NCI-H345 (cell line): ENCODE data around the gene KRIT1.
A peak's percentile ranks its signal among the peaks of the same experiment; 100 is the strongest.
"Not testable (repeated sequence)": the region's sequence is repeated elsewhere in the genome, so short reads cannot be mapped to it uniquely, and the experiment has no call there.

Source experiments
- DNase-seq: peaks from one replicate; lab custom pipeline; 2025; lab: John Stamatoyannopoulos, UW

The KRIT1 gene

GRCh38 chr7:92245487-92246359, at the start of gene KRIT1, which contains the start of gene ANKIB1:
Gene KRIT1, minus strand, starts transcription at chr7:92245914. Its CDS starts 3,779 bp downstream, at chr7:92242135.
Gene ANKIB1, plus strand, starts transcription at chr7:92245974. Its CDS starts 49,005 bp downstream, at chr7:92294979.
- DNase-seq: peak; percentile 89

GRCh38 chr7:92295391-92295790, 49.7 kb upstream of the KRIT1 start:
- no peak for DNase-seq

- no peak for DNase-seq
Measured at GRCh38 chr7:92293896-92294590, 48.3 kb upstream of the KRIT1 start.

GRCh38 chr7:92292981-92293380, 47.3 kb upstream of the KRIT1 start:
- DNase-seq: no peak

DNA sequence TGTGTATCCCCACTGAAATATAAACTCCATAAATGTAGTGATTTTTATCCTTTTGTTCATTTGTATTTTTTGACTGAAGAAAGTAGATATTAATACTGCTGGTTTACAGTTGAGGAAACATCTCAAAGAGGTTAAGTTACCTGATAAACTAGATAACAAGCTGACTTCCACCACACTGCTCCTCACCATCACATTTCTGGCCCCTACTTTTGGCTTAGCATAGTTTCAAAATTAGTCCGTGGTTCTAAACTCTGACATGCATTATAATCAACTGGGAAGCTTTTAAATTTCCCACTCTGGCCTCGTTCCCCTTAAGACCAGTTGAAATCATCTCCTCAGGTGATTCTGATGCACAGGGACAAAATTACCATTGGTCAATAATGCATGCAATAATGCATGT, 43.6 kb upstream of the KRIT1 start:
- no peak for DNase-seq

GRCh38 chr7:92282930-92283329, 37.2 kb upstream of the KRIT1 start:
- no peak for DNase-seq

GRCh38 chr7:92282221-92282814, 36.6 kb upstream of the KRIT1 start:
- DNase-seq: no peak

GRCh38 chr7:92281031-92281430, 35.3 kb upstream of the KRIT1 start:
- no peak for DNase-seq

DNA sequence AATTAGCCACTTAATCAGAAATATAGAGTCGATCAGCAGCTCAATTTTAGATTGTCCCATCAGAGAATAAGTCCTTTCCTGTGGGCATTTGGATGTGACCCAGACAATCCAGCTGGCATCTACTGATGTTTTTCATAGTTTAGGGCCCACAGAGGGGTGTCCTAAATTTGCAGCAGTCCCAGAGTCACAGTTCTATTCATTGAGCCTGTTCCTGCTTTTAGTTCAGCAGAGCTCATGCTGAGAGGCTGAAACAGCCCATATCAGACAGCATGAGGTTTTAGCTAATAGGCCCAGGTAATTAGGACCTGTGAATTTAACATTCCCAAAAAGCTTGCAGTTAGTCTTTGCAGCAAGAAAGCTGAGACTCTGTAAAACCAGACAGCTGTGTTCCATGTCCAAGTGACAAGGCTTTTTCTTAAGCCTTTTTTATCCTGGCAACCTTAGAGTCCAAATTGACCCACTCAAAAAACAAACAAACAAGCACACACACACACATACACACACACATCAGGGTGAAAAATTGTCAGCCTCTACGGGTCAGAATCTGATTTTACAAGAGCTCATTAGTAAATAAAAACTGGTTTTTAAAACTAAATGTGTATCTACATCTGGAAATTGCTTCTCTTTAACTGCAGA, 33.8 kb upstream of the KRIT1 start:
- no peak for DNase-seq

- DNase-seq: no peak
Measured at GRCh38 chr7:92276460-92276864, 30.7 kb upstream of the KRIT1 start.

- no peak for DNase-seq
Measured at GRCh38 chr7:92275327-92275726, 29.6 kb upstream of the KRIT1 start.

DNA sequence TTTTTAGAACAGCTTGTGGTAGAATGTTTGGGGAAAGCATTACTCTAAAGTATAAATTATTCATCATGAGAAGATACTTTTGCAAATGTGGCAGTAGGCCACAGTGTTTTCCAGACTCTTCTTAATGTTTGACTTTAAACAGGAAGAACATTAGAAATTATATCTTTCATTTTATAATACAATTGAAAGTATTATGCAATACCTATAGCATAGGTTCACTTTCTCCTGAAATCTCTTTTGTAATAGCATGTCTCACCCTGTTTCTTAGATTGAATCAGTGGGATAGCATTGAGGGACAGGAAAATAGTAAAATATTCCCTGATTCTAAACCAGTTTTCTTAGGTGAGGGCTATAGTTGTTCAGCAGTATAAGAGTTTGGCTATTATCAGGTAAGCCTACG, 23.2 kb upstream of the KRIT1 start:
- DNase-seq: no peak

DNA sequence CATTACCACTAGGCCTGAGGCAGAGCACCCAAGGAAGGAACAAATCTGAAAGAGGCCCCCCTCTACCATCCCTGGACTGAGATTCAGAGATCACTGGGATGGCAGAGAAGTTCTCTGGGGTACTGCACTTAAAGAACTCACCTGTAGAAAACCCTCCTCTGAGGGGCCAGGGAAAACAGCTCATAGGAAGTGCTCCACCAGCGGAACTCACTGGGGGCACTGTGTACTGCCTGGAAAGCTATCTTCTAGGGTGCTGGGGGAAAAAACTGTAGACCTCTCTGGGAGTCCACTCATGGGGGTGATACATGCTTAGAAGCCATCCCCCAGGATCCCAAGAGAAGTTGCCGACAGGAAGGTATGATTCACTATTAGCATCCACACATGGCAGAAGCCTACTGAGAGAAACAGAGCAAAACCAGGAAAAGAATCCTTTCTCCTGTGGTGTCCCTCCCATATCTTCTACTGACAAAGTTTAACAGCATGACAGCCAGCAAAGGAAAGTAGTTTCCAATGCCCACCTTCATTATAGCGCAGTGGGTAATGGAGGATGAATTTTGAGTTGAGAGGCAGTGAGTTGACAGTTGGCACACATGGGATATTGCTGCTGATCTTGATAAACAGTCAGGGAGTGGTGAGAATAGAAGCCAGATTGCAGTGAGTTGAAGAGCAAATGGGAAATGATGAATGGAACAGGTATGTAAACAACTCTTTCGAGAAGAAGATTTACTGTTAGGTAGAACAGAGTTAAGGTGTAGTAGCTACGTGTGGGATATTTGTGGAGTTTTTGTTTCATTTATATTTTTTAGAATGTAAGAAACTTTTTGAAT, 20.9 kb upstream of the KRIT1 start:
- DNase-seq: no peak

DNA sequence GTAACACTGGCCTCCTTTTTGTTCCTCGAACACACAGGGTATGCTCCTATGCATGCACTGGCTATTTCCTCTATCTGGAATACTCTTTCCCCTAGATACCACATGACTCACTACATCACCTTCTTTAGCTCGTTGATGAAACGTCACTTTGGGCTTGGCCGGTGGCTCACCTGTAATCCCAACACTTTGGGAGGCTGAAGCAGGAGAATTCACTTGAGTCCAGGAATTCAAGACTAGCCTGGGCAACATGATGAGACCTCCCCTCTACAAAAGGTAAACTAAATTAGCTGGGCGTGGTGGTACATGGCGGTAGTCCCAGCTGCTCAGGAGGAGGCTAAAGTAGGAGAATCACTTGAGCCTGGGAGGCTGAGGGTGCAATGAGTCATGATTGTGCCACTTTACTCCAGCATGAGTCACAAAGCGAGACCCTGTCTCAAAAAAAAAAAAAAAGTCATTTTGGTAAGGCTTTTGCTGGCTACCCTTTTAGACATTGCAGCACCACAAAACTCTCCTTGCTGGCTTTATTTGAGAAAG, 14.6 kb upstream of the KRIT1 start:
- no peak for DNase-seq

DNA sequence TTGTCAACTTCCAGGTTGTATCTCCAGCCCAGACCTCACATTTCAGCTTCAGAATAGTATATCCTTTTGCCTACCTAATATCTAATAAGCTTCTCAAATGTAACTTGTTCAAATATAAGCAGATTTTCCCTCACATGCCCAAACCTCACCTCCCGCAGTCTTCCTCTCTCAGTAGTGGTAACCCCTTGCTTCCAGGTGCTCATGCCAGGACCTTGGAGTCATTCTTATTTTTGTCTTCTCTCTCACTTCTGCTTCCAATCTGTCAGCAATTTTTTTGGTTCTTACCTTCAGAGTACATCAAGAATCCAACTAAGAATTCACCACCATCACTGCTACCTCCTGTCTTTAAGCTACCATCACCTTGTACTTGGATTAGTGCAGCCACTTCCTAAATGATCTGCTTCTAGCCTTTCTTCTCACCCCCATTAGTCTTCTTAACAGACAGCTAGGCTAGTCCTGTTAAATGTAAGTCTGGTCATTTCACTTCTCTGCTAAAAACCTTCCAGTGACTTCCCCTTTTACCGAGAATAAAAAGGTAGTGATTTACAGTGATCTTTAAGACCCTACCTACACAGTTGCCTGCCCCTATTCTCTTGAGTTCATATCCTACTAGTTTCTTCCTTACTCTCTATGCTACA, 14.0 kb upstream of the KRIT1 start:
- no peak for DNase-seq

GRCh38 chr7:92259062-92259461, 13.3 kb upstream of the KRIT1 start:
- DNase-seq: no peak

GRCh38 chr7:92255308-92255707, 9.6 kb upstream of the KRIT1 start:
- DNase-seq: no peak

GRCh38 chr7:92254800-92255199, 9.1 kb upstream of the KRIT1 start:
- not testable (repeated sequence) for DNase-seq

GRCh38 chr7:92253251-92253650, 7.5 kb upstream of the KRIT1 start:
- DNase-seq: no peak

DNA sequence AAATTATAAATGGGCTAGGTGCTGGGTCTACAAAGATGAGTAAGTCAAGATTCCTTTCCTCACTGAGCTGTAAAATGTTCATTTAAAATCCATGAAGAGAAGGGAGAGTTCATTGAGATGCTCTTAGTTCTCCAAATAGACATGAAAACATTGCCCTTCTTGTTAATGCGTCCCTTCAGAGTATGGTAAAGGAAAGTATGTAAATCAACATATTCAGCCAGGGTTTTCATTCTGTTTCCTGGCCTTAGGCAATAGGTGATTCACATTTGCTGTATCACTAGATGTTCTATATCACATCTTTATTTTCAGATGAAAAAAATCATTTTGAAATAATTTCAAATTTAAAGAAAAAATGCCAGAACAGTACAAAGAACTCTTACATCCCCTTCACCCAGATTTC, 5.5 kb upstream of the KRIT1 start:
- no peak for DNase-seq

GRCh38 chr7:92250603-92251002, 4.9 kb upstream of the KRIT1 start:
- DNase-seq: no peak
